GM06990 (cell line): ENCODE measurements around the gene STXBP4.

ENCODE experiments used
- DNase-seq: peaks from one replicate; pipeline ENCODE4 v3.0.0-alpha.2; 2011; ENCODE audit not compliant: insufficient read length; ENCODE audit errors: extremely low read depth
- H3K27me3 ChIP-seq: replicated peaks from 2 replicates; pipeline ENCODE4 v1.6.0; 2011; ENCODE audit warnings: low read length; ENCODE audit not compliant: control insufficient read depth, insufficient read depth
- H3K36me3 ChIP-seq: 2 replicates; pipeline ENCODE4 v1.5.1; 2011; ENCODE audit warnings: low read length; ENCODE audit not compliant: control insufficient read depth, insufficient read depth
- H3K4me3 ChIP-seq: replicated peaks from 2 replicates; pipeline ENCODE4 v1.5.1; 2011; ENCODE audit warnings: low read depth, mild to moderate bottlenecking, control low read depth, low read length
- CTCF ChIP-seq: IDR thresholded peaks from 2 replicates; pipeline ENCODE4 v1.5.1; 2011; ENCODE audit warnings: low read length, control low read depth, mild to moderate bottlenecking, inconsistent platforms; ENCODE audit not compliant: insufficient read depth, poor library complexity, severe bottlenecking

Gene STXBP4

GRCh38 chr17:55149485-55149884, 180.9 kb downstream of the STXBP4 start:
- TF ChIP-seq CTCF, result no peak
- no peak for DNase-seq
- no peaks in the 10 kb centered on the region for H3K27me3 ChIP-seq
- no peak overlapping the region for H3K4me3 ChIP-seq
- H3K36me3 ChIP-seq, result no peaks in the 10 kb centered on the region

GRCh38 chr17:55152236-55152635, 183.7 kb downstream of the STXBP4 start:
- Histone ChIP-seq H3K27me3 (no peaks in the 10 kb centered on the region), H3K4me3 (no peak overlapping the region), H3K36me3 (no peaks in the 10 kb centered on the region)
- no peak for TF ChIP-seq CTCF
- no peak for DNase-seq

- Histone ChIP-seq H3K27me3 (no peaks in the 10 kb centered on the region), H3K4me3 (no peak overlapping the region), H3K36me3 (no peaks in the 10 kb centered on the region)
- no peak for DNase-seq
- no peak for TF ChIP-seq CTCF
Observed at GRCh38 chr17:55154101-55154500, 185.5 kb downstream of the STXBP4 start.

GRCh38 chr17:55155856-55156560, 187.4 kb downstream of the STXBP4 start:
- no peak for DNase-seq
- H3K36me3 ChIP-seq, result no peaks in the 10 kb centered on the region; the same call in 1 of the 2 replicates
- no peak overlapping the region for H3K4me3 ChIP-seq
- no peaks in the 10 kb centered on the region for H3K27me3 ChIP-seq
- no peak for TF ChIP-seq CTCF

GRCh38 chr17:55157165-55157564, 188.6 kb downstream of the STXBP4 start:
- Histone ChIP-seq H3K36me3 (no peaks in the 10 kb centered on the region; the same call in 1 of the 2 replicates), H3K4me3 (no peak overlapping the region), H3K27me3 (no peaks in the 10 kb centered on the region)
- no peak for TF ChIP-seq CTCF
- no peak for DNase-seq

- DNase-seq, result no peak
- Histone ChIP-seq H3K36me3 (no peaks in the 10 kb centered on the region; the same call in 1 of the 2 replicates), H3K4me3 (no peak overlapping the region), H3K27me3 (no peaks in the 10 kb centered on the region)
- no peak for TF ChIP-seq CTCF
Observed at GRCh38 chr17:55158439-55158838, 189.9 kb downstream of the STXBP4 start.
